GM19043 (cell line): ENCODE data around the gene KCTD16.

ENCODE experiments used
- ATAC-seq: cut with Tn5 transposase; IDR thresholded peaks from one replicate; pipeline ENCODE4 v1.9.1; 2021; ENCODE audit warnings: low read depth; ENCODE audit not compliant: unreplicated experiment

Gene KCTD16

DNA sequence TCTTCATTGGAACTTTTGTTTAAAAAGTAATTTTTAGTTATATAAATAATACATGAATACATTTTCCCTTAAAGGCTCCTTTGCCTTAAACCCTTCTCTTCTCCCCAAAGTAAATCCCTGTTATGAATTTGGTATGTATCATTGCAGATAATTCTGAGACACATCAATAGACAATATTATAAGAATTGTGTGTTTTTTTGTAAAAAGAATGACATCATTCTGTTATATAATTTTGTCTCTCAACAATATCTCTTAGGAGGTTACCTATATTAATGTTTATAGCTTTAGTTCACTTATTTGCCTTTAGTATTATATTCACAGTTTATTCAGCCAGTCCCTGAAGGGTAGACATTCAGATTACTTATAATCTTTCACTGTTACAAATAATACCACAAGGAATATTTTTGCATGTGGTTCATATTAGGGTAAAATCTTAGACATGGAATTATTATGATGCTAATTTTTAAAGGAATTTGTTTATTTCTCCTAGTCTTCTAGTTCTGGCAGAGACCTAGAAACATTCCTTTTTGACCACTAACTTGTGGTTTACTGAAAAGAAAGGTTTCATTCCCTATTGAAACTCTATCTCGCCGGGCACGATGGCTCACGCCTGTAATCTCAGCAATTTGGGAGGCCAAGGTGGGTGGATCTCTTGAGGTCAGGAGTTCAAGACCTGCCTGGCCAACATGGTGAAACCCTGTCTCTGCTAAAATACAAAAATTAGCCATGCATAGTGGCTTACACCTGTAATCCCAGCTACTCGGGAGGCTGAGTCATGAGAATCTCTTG lies 105.6 kb downstream of the KCTD16 start:
- no peak for ATAC-seq

DNA sequence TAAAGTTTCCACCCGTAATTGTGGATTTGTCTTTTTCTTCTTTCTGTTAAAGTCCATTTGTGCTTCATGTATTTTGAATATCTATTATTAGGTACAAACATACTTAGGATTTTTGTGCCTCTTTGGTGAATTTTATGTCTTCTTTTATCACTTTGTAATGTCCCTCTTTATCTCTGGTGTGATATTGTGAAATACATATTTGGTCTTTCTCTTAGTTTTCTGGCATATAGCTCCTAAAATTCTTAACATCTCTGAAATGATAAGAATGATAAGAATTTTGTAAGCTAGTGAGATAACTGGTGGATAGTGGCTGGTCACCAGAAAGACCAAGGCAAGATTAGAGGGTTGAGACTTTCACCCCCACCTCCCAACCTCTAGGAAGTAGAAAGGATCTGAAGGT lies 111.1 kb downstream of the KCTD16 start:
- ATAC-seq: no peak

DNA sequence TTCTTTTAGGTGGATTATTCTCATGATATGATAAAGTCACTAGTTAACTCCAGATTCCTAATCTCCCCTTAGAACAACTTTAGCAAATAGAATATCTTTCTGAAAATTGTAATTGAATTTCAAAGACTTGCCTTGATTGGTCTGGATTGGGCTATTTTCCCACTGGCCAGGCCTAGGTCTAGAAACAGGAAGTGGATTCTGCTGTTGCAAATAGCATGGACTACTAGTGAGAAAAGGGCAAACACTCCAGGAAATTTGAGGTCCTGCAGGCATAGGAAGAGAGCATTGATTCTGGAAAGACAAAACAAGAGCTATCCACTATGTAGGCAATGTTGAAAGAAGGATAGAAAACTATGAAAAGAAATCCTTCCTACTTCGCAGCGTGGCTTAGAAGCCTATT lies 113.4 kb downstream of the KCTD16 start:
- ATAC-seq: no peak

DNA sequence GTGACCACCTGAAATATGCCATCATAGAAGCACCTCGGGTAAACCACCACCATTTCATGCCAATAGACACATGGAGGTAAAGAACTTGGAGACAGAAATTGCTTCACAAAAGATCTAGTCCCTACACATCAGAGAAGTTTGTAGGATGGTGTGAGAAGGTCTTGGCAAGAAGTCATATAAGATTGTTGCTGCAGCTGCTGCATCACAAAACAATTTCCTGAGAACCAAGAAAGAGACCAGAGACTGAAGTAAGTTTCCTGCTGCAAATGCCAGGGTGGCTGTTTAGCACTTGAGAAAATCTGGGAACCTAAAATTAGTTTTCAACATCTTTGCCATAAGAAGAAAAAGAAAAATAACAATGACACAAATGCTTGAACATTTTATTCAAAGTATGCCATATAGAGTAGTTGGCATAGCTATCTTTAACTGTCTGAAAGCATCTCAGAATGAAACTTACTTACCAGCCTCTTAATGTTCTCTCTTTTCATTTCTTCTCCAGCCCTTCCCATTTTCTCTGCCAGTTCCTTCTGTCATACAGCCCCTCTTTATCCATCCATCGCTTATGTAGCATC lies 114.3 kb downstream of the KCTD16 start:
- ATAC-seq: no peak

DNA sequence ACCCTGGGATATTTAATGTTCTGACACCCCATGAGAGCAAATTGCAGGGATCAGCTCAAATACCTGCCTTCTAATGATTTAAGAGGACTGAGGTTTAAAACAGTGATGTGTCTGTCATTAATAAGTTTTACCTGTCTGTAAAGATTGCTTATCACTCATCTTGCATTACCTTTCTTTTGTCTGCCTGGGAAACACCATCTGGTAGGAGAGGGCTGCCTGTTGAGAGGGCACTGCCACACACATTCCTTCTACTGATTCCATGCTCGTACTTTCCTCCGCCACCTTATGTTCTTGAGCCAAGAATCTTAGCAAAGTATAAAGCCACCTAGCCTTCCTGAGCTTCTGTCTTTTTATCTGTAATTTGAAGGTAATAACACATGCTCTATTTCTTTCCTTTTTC lies 118.6 kb downstream of the KCTD16 start:
- ATAC-seq: no peak

DNA sequence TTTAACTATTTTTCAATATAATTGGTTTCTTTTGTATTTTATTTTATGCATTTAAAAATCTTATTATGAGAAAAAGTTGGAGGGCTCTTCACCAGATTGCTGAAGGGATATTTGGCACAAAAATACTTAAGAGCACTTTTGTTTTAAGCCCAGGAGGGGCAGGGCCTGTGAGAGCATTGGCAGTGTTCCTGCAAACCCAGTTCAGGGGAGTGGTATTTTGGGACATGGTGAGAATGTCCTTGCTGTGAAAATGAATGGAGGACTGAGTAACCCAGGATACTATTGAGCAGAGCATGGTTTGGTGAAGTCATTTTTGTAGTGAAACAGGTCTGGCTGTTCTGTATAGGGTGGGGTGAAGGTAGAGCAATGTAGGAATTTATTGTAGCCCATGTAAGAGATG lies 121.4 kb downstream of the KCTD16 start:
- ATAC-seq: no peak

DNA sequence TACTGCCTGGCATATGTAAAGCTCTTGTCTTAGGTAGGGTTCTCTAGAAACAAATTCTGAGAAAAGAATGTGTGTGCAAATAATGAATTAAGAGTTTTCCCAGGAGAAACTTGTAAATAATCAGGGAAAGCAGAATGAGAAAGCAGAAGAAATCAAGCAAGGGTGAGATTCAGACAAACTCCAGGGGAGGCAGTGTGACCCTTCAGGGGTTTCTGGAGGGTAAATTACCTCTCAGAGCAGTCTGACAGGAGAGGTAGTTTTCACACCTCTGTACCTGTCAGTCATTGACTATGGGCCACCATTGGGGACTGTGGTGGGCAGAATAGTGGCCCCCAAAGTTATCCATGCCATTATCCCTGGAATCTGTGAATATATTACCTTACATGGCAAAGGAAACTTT lies 124.6 kb downstream of the KCTD16 start:
- no peak for ATAC-seq

DNA sequence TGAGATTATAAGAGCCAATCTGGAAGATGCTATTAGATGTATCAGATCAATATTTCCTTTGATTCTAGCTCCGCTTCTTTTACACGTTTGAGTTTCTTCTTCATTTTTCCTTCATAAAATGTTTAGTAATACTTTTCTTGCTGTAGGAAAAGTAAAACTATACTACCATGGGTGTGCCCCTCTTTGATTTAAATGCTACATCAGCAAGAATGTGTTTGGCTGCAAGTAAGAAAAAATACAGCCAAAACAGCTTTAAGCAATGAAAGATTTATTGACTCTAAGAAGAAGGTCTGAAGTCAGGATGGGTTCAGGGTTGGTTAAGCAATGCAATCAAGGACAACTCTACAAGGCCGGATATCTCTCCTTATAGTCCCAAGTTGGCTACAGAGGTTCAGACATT lies 126.4 kb downstream of the KCTD16 start:
- no peak for ATAC-seq

DNA sequence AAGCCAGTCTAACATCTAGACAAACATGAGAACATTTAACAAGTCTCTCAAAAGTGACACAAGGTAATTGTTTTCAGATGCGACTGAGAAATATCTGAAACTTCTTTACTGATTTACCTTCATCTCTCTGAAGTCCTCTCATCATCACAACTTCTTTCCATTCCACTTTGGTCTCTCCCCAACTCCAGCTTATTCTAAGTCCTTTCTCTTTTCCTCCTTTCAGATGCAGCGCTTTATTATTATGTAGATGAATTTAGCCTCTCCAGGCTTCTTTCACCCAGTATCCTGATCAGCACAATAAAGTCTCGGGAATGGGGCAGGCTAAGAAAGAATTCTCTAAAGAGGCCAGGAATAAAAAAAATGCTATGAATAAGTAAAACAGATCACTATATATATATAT lies 128.0 kb downstream of the KCTD16 start:
- no peak for ATAC-seq

DNA sequence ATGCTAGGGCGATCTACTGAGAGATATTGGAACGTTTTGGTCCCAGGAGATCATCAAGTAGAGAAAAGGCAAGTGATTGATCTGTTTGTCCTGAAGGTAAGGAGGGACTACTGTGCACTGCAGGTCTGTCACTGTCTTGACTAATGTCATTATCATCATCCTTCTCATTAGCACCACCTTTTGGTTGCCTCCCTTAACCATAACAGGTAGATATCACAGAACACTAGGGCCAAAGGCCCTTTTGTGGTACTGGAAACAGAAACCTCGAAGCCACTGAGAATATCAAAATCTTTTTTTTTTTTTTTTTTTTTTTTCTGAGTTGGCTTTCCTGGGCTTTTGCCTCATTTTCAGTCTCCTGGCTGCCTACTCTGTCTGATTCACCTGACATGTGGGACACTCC lies 134.0 kb downstream of the KCTD16 start:
- no peak for ATAC-seq

DNA sequence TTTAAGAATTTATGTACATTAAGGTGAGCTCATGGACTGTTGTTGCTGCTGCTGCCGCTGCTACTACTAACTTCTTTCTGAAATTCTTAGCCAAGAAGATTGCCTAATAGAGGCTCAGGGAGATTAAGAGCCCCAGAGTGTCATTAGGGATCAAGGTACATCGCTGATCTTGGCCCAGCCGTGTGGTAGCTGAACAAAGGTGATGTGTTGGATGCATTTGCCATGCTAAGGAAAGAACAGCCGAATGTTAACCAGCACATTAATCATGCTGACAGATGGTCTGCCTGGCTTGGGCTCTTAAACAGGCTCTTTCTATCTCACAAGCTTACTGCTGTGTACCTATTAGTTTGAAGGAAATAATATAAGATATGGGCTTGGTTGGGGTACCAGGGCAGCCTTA lies 137.1 kb downstream of the KCTD16 start:
- no peak for ATAC-seq

DNA sequence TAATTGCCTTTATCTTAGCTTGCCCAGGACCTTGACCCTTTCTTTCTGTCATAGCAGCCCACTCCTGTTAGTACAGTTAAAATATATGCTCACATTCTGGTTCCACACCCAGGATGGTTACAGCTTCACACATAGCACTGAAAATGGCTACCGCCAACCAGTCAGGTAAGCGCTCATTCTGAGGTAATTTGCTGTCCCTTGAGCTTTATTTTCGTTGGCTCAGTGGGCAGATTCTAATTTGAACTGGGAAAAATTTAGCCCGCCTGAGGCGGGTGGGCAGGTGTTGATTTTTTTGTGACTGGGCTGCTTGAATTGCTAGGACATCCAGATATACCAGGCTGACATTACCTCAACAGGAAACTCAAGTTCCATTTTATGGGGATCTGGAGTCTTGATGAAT lies 137.5 kb downstream of the KCTD16 start:
- no peak for ATAC-seq

DNA sequence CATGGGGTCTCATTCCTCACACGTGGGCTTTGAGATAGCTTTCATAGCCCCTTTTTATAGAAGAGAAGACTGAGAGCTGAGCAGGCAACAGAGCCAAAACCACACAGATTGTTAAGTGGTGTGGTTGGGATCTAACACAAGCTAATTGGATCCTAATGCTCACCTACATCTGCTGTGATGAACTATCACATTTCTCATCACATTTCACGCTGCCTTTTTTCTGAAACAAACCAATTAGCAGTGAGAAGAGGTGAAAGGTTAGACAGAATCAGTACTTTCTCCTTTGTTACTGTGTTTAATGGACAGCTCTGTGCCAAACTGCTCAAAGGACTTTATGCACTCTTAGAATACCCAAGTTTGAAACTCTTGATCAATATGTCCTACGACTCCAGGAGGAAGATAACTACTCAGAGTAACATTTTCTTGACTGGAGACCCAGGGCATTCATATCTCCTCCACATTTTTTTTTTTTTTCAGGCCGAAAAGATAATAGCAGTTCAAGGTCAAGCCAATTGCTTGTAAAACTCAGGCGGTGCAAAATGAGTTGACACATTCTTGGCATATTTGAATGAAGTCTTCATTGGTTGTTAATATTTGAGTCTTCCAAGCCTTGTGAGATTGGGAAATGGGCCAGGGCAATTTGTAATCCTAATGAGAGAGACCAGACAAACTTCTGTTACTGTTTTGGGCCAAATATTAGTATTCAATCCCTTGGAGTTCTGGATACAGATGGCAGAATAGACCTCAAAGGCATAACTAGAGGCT lies 138.4 kb downstream of the KCTD16 start:
- no peak for ATAC-seq

DNA sequence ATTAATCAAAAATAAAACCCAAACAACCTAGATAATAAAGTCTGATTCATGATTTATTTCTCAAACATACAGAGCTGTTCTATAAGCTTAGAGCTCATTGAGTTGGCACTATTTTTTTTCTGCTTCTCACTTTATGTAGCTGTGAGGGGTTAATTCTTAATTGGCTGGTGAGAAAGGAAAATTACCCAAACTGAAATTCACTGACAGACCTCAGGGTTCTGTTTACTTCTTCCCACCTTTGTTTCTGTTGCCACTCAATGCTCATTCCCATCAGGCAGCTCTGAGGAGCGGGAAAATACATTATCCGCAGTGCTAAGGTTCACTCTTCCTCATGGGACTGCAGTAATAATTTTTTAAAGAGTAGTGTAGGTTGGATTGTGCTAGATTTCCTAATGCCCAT lies 139.9 kb downstream of the KCTD16 start:
- ATAC-seq: no peak

DNA sequence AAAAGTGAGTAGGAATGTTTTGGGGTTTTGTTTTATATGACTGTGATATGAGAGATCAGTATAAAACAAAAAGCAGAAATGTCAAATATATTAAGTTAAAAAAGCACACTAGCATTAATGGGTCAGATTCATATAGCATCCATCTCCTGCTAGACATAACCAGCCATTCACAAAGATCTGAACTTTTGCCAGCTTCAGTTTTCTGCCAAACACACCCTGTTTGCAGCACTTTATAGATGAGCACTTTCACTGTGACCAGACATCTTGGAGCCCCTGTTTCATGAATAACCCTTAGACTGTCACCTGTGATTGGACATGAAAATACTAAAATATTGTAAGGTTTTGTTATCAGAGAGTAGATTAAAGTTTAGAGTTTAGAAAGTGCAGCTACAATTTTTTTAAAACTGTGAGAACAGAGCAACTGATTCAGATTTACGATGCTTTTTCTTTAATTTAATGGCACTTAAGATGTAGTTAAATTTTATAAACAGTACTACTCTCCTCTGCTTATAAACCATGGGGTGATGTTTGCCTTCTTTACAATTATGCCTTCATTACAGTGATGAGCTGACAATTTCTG lies 142.6 kb downstream of the KCTD16 start:
- ATAC-seq: no peak

DNA sequence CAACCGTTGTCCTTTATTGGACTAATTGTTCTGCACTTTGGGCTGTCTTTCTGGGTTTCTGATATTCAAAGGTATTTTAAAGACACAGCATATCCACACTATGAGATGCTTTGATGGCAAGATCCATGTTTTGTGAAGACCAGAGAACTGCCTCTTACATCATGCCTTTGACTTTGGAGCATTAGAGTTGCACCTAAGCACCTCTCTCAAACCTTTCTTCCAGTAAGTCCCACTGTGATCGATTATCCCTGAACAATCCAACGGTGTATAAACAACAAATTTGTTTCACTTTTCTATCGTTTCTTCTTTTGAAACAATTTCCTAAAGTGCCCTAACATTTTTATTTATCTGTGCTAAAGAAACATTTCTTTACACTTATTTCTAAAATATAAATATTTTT lies 144.4 kb downstream of the KCTD16 start:
- no peak for ATAC-seq

DNA sequence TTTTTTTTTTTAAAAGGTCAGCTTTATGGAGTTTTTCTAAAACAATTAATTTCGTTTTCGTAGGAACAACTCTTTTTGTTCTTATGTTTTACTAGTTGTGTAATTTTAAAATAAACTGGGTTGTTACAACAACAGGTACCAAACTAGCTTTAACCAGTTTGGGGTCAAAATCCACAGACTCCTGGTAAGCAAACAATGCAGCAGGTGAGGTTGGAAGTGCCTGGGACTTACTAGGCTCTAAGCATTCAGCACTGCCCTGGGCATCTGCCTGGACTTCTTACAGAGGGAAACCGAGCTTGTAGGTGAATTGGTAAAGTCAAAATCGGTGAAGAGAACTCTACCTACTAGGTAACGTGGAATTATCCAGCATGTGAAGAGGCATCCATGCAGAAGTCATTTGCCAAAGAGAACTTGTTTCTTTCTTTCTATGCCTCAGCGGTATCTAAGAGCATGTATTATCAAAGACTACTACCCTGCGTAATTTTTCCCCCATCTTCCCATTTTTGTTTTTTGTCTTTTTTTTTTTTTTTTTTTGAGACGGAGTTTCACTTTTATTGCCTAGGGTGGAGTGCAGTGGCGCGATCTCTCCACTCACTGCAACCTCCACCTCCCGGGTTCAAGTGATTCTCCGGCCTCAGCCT lies 145.4 kb downstream of the KCTD16 start:
- ATAC-seq: no peak

DNA sequence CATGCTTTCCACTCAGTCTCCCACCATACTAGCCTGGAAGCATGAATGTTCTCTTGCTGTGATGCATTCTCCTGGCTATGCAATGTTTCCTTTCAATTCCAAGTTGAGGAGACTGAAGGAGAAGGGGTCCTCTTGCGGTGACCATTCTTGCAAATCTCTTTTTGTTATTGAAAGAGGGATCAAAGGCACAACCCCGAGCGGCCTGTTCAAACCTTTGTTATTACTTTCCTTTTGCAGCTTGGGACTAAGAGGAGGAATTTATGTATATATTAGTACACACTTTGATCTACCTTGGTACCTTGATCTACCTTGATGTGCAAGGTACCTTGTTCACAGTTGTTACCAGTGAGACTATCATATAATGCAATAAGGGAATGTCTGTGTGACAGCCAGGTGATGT lies 147.3 kb downstream of the KCTD16 start:
- no peak for ATAC-seq

DNA sequence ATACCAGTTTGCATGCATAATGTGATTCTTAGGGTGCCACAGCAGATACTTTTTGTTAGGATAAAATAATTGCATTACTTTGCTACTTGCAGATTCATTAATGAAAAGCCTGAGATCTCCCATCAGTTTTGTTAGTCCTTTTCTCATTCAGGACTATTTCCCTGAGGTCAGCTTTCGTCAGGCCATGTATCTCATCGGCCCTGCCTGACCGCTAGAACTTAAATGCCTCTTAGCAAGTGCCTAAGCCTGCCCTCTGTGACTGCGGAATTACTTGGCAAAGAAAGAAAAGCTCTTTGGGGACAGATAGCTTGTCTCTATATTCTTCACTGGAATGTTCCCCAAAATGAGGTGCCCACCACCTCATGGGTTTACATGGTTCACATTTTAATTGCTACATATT lies 147.8 kb downstream of the KCTD16 start:
- ATAC-seq: no peak

DNA sequence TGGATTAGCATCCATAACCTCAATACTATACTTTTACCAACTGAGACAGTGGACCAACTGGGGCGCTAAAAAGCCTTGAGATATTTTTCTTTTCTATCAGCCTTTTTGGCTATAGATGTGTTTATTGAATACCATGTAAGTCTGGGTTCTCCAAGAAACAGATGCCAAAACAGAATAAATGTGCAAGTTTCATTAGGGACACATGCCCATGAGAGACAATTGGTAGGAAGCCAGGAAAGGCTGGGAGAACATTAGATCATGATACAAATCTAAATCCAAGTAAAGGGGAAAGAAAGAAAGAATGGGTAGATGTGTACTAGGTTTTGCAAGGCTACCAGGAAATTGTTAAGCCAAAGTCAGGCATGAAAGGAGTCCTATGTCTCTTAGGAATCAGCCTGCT lies 152.5 kb downstream of the KCTD16 start:
- ATAC-seq: no peak

DNA sequence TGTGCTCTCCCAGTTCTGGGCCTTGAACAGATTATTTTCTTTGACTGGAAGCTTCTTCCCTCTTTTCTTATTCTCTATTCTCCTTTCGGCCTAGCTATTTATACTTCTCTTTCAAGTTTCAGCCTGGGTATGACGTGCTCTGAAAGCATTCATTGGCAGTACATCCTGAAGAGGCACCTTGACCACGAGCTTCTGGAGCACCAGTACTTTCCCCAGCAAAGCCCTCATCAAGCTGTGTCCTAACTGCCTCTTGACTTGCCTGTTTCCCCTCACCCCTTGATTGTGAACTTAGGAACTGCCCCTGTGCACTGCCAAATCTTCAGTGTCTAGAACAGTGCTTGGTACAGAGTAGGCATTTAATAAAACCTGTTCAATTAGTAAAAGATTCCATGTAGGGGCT lies 154.9 kb downstream of the KCTD16 start:
- no peak for ATAC-seq
